Measurements from ENCODE around the gene AHSG. TPM values are rescaled to one million over a fixed set of nuclear protein-coding genes. Genes with fewer than 3 reads are reported as not detected.

Gene AHSG
- total and polyA plus RNA-seq, 2 donors (not counting 1 experiment from before 2014, with no cell fraction given): not detected

DNA sequence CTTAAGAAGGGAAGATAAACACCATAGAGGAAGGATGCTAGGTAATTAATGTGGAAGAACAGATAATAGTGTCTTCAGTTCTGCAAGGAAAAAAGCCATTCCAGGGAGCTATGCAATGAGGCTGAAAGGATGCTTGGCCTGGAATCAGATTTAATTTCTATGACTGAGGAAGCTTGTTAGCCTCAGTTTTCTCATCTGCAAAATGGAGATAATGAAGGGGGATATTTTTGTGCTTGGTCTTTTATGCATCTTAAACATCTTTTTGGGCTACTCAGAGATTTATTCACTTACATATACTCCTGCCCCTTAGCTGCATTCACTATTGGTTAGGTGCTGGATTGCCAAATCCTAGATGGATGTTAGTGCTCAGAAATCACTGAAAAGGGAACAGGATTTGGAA is 25.7 kb upstream of the AHSG start:
- H3K4me2 ChIP-seq (replicated peaks; ENCODE audit: low read depth, low read length, poor library complexity, severe bottlenecking): no peak overlapping the region
- Mint-ChIP-seq H3K9me3 (ENCODE audit: insufficient read depth) (no peaks in the 10 kb centered on the region), H3K4me1 (no peaks in the 10 kb centered on the region), H3K27me3 (no peaks in the 10 kb centered on the region), H3K27ac (no peak overlapping the region), H3K4me3 (no peak overlapping the region)
- ChIA-PET POLR2A (no interaction called here), CTCF (interaction anchor here (0.8 to 1.4 kb wide), 2 partner anchors 30 to 87 kb away, joined by 3 to 5 read pairs; no protein-coding TSS in a partner anchor)
- ATAC-seq (ENCODE audit: low read depth) (no peak), DNase-seq (no peak)
- H3K36me3 ChIP-seq (replicated peaks in 1 of 2; ENCODE audit: control extremely low read depth in 1 of 2, control insufficient read depth in 1 of 2, extremely low read depth in 1 of 2, insufficient read depth in 2 of 2, low read length in 1 of 2): peaks cover 32 to 39% of the 10 kb centered on the region in 2 experiments
- no peak overlapping the region for H3K9ac ChIP-seq (ENCODE audit: low read length)
- H2AFZ ChIP-seq (ENCODE audit: insufficient read depth, low read depth, low read length, poor library complexity, severe bottlenecking): no peak overlapping the region
- no peaks in the 10 kb centered on the region for H3K79me2 ChIP-seq (ENCODE audit: control insufficient read depth, insufficient read depth, low read length)
- intact Hi-C loops (cut with micrococcal nuclease): no loop called here
- TF ChIP-seq EZH2 (IDR thresholded peaks at IDR 0.05; ENCODE audit: borderline replicate concordance, insufficient read depth, low read depth, low read length, poor library complexity, severe bottlenecking): no peak
- TF ChIP-seq, protein P1, sequence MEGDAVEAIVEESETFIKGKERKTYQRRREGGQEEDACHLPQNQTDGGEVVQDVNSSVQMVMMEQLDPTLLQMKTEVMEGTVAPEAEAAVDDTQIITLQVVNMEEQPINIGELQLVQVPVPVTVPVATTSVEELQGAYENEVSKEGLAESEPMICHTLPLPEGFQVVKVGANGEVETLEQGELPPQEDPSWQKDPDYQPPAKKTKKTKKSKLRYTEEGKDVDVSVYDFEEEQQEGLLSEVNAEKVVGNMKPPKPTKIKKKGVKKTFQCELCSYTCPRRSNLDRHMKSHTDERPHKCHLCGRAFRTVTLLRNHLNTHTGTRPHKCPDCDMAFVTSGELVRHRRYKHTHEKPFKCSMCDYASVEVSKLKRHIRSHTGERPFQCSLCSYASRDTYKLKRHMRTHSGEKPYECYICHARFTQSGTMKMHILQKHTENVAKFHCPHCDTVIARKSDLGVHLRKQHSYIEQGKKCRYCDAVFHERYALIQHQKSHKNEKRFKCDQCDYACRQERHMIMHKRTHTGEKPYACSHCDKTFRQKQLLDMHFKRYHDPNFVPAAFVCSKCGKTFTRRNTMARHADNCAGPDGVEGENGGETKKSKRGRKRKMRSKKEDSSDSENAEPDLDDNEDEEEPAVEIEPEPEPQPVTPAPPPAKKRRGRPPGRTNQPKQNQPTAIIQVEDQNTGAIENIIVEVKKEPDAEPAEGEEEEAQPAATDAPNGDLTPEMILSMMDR (IDR thresholded peaks at IDR 0.05): no peak
- H3K27ac ChIP-seq (ENCODE audit: low read length in 2 of 2): no peak overlapping the region
- H3K4me3 ChIP-seq (ENCODE audit: control extremely low read depth in 1 of 5, extremely low read depth in 1 of 5, insufficient read depth in 1 of 5, low read depth in 2 of 5, low read length in 4 of 5): no peak overlapping the region
- H3K4me1 ChIP-seq (ENCODE audit: control insufficient read depth in 2 of 2, insufficient read depth in 2 of 2, low read length in 2 of 2): no peaks in the 10 kb centered on the region
- no peaks in the 10 kb centered on the region for H3K9me3 ChIP-seq (ENCODE audit: control extremely low read depth in 1 of 3, control insufficient read depth in 2 of 3, insufficient read depth in 1 of 3, low read length in 2 of 3)
- H3K27me3 ChIP-seq (replicated peaks in 1 of 4; ENCODE audit: control extremely low read depth in 1 of 4, control insufficient read depth in 3 of 4, insufficient read depth in 4 of 4, low read length in 3 of 4): no peaks in the 10 kb centered on the region
- no peaks in the 10 kb centered on the region for H4K20me1 ChIP-seq (ENCODE audit: control insufficient read depth, insufficient read depth, low read length, poor library complexity, severe bottlenecking)

DNA sequence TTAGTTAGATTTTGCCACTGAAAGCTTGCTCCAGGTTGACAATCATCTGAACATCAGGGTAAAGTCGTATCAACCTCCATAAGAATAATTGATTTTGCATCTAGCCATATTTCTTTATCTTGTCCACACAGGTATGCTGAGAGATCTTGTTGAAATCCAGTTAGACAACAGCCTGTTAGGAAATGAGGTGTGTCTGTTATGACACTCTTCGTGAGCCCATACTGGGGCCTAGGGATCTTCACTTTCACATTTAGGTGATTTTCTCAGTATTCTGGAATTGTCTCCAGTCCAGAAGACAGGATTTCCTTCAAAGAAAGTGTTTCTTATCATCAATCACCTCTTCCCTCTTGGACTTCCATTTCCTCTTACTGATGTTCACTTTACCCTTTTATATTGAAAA is 24.2 kb upstream of the AHSG start:
- H3K79me2 ChIP-seq (ENCODE audit: control insufficient read depth, insufficient read depth, low read length): no peaks in the 10 kb centered on the region
- Mint-ChIP-seq H3K27ac (no peak overlapping the region), H3K4me1 (no peaks in the 10 kb centered on the region), H3K4me3 (no peak overlapping the region), H3K9me3 (ENCODE audit: insufficient read depth) (no peaks in the 10 kb centered on the region), H3K27me3 (no peaks in the 10 kb centered on the region)
- no peak overlapping the region for H3K27ac ChIP-seq (ENCODE audit: low read length in 2 of 2)
- no peak overlapping the region for H3K4me3 ChIP-seq (ENCODE audit: control extremely low read depth in 1 of 5, extremely low read depth in 1 of 5, insufficient read depth in 1 of 5, low read depth in 2 of 5, low read length in 4 of 5)
- TF ChIP-seq, protein P1 (IDR thresholded peaks at IDR 0.05): no peak
- TF ChIP-seq EZH2 (IDR thresholded peaks at IDR 0.05; ENCODE audit: borderline replicate concordance, insufficient read depth, low read depth, low read length, poor library complexity, severe bottlenecking): no peak
- ChIA-PET CTCF (interaction anchor here (1.0 kb wide), 1 partner anchor 27 kb away, joined by 3 read pairs; no protein-coding TSS in a partner anchor), POLR2A (no interaction called here)
- no peaks in the 10 kb centered on the region for H4K20me1 ChIP-seq (ENCODE audit: control insufficient read depth, insufficient read depth, low read length, poor library complexity, severe bottlenecking)
- ATAC-seq (ENCODE audit: low read depth): no peak
- H2AFZ ChIP-seq (ENCODE audit: insufficient read depth, low read depth, low read length, poor library complexity, severe bottlenecking): no peak overlapping the region
- 100% methylated on average over 1 of the region's 2 CpGs for WGBS (ENCODE audit: insufficient coverage)
- intact Hi-C loops (cut with micrococcal nuclease): no loop called here
- H3K4me2 ChIP-seq (replicated peaks; ENCODE audit: low read depth, low read length, poor library complexity, severe bottlenecking): no peak overlapping the region
- DNase-seq: no peak
- no peaks in the 10 kb centered on the region for H3K9me3 ChIP-seq (ENCODE audit: control extremely low read depth in 1 of 3, control insufficient read depth in 2 of 3, insufficient read depth in 1 of 3, low read length in 2 of 3)
- H3K27me3 ChIP-seq (replicated peaks in 1 of 4; ENCODE audit: control extremely low read depth in 1 of 4, control insufficient read depth in 3 of 4, insufficient read depth in 4 of 4, low read length in 3 of 4): no peaks in the 10 kb centered on the region
- peaks cover 20 to 25% of the 10 kb centered on the region in 2 experiments for H3K36me3 ChIP-seq (replicated peaks in 1 of 2; ENCODE audit: control extremely low read depth in 1 of 2, control insufficient read depth in 1 of 2, extremely low read depth in 1 of 2, insufficient read depth in 2 of 2, low read length in 1 of 2)
- no peak overlapping the region for H3K9ac ChIP-seq (ENCODE audit: low read length)
- no peaks in the 10 kb centered on the region for H3K4me1 ChIP-seq (ENCODE audit: control insufficient read depth in 2 of 2, insufficient read depth in 2 of 2, low read length in 2 of 2)

Data from B cell (primary cell).